ENCODE results near the gene CD8B.
"Not testable (repeated sequence)": the region's sequence is repeated elsewhere in the genome, so short reads cannot be mapped to it uniquely, and the experiment has no call there.

CD8B gene

DNA sequence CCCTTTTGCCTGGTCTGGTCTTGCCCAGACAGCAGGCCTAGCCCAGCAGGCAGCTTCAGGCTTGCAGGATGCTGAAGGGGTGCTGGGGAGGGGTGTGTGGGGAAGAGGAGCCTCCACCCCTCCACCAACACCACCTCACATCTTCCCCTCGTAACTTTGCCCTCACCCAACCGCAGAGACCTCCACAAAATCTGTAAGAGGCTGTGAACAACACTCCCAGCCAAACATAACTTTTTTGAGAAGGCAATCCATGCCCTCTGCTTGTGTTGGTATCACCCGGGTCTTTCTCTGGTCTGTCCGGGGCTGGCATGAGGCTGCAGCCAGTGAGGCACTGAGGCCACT lies 26.2 kb downstream of the CD8B start:
- DNase-seq: not testable (repeated sequence)

DNA sequence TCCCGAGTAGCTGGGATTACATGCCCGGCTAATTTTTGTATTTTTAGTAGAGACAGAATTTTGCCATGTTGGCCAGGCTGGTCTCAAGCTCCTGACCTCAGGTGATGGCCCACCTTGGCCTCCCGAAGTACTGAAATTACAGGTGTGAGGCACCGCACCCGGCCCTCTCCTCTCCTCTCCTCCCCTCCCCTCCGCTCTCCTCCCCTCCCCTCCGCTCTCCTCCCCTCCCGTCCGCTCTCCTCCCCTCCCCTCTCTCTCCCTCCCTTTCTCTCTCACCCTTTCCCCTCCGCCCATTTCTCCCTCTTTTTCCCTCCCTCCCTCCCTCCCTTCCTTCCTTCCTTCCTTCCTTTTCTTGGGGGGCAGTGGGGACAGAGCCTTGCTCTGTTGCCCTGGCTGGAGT lies 28.4 kb downstream of the CD8B start:
- DNase-seq: no peak

DNA sequence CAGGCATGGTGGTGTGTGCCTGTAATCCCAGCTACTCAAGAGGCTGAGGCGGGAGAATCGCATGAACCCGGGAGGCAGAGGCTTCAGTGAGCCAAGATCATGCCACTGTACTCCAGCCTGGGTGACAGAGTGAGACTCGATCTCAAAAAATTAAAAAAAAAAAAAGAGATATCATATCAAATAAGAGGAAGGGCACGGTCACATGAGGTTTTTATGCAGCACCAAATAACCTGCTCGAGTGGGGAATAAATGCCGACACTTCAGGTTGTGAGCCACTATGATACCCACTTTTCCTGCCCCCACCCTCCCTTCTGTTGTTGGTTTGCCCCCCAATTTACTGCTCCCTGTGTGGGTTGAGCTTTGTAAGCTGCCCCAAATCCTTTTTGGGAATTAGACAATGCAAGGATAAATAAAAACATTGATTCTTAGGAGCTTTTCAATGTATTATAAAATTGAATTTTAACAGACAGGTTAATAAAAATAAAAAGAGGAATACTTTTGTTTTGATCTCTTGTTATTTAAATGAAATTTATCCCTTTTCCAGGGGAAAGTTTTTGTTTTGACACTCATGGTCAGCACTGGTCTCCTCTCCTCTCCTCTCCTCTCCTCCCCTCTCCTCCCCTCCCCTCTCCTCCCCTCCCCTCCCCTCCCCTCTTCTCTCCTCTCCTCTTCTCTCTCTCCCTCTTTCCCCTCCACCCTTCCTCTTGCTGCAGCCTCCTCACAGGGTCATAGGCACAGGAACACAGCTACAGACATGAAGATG lies 29.2 kb downstream of the CD8B start:
- DNase-seq: no peak

DNA sequence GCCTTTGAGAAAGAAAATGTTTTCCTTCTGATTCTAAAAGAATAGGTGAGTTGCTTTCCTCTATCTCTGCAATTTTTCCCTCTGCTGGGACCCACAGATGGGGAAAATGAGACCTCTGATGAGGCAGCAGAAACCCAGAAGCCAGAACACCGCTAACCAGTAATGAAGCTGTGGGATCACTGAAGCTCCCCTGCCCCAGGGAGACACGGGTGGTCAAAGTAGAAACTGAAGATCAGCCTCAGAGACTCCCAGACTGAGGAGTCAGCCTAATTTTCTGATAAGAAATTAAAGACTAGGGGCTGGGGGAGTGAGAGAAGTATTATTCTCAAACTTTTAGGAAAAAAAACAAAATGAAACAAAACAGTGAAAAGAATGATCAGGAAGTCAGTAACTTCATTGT lies 30.1 kb downstream of the CD8B start:
- DNase-seq: no peak

DNA sequence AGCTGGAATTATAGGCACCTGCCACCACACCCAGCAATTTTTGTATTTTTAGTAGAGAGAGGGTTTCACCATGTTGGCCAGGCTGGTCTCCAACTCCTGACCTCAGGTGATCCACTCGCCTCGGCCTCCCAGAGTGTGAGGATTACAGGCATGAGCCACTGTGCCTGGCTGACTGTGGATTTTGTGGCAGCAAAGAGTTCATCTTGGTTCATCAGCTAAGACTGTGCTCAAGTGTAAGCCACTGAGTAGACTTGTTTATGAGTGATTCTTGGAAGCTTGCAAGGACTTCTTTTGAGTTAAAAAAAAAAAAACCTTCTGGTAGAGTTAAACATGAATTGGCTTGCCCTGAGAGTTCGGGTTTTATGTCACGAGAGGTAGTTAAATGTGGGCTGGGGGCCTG lies 34.7 kb downstream of the CD8B start:
- DNase-seq: no peak

DNA sequence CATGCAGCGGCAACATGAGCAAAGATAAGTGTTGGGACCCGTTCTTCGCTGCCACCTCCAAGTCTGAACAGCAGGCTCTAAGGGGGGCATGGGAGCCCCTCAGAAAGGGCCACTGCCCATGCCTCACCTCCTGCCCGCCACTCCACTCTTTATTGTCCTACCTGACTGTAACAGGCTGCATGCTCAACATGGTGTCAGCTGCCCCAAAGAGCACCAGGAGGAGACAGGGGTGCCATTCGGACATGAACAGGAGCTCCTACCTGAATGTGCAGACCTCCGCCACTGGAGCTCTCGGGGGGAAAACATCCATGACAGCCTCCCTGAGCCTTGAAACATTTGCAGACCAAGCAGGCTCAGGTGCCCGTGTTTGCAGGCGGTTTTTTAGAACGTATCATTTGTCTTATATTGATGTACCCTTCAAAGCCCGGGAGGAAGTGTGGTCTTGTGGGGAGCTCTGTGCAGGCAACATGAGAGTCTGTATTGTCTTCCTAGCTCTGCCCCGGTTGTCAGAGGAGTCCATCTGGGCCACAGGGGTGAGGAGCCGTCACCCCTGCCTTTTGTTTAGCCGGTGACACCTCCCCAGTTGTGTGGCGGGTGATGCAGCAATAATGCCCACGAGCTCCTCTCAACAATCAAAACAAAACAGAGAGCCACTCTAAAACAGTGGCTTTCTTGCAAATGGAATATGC lies 35.8 kb downstream of the CD8B start:
- DNase-seq: no peak

DNA sequence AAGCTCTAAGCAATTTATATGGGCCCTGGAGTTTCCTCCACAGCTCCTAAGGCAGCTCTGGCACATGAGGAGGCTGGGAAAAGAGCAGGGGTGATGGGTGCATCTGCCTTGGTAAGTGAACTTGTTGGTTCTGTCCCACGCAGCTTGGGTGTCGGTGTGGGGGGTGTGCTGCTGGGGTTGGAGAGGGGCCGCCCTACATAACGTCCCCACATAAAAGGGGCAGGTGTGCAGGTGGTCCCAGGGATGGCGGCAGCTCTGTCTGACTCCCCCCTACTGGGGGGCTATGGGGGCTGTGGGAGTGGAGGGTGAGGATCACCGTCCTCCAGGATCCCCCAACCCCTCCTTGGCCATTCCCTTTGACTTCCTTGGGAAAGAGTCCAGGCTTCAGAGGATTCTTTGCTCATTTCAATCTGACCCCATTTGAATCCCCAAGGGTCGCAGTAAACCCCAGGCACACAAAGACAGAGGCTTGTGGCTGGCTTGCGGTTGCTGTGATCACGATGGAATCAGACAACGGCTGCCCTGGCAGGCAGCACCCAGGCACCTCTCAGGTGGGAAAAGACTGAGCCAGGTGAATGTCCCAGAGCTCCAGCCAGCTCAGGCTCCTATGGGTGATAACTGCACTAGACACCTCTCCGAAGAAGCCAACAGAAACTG lies 36.5 kb downstream of the CD8B start:
- DNase-seq: no peak

DNA sequence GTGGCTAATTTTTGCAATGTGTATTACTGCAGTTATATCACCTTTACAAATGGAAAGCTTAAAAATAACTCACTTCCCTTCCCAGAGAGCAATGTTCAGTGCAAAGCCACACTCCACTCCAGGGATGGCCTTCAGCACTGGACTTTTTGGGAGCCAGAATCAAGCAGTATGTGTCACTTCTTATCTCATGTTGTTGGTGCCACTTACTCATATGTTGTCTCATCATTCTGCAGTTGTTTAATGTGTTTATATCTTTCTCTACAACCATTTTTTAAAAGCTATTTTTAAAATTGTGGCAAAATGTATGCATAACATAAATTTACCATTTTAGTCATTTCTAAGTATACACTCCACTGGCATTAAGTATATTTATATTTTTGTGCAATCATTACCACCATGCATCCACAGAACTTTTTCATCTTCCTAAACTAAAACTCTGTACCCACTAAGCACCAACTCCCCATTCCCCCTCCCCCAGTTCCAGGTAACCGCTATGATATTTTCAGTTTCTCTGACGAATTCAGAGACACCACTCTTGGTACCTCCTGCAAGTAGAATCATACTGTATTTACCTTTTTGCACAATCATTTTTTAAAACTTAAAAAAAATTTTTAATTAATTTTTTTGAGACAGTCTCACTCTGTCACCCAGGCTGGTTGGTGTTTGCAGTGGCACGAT lies 38.9 kb downstream of the CD8B start:
- no peak for DNase-seq

DNA sequence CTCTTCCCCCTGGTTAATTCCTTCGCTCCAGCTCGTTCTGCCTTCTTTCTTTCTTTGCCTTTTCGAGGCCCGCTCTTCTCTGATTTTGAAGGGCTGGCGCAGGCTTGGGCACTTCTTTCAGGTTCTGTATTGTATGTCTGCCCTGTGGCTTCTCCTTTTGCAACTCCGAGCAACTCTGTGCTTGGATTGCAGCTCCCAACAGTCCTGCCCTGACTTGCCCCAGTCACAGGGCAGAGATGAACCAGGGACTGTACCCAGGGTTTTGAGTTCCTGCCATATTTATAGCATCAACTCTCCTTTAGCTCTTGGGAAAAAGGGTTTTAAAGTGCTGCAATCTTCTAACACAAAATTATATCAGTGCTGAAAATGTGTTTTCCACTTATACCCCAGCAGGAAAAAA lies 39.8 kb downstream of the CD8B start:
- no peak for DNase-seq

DNA sequence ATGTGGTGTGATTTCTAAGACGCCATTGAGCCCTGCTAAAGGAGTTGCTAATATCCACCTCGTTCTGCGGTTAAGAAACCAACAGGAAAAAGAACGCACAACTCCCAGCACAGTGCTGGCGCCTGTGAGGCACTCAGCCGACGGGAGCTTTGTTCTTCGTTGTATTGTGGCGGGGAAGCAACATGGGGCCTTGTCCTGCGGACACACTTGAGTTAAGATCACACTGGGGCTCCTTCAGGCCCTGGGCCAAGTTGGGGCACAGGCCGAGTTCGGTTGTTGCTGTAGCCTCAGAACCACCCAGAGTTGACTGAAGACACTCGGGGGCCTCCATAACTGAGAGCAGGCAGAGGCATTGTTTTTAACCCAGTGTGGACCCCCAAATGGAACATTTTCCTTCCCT lies 40.4 kb downstream of the CD8B start:
- DNase-seq: no peak

DNA sequence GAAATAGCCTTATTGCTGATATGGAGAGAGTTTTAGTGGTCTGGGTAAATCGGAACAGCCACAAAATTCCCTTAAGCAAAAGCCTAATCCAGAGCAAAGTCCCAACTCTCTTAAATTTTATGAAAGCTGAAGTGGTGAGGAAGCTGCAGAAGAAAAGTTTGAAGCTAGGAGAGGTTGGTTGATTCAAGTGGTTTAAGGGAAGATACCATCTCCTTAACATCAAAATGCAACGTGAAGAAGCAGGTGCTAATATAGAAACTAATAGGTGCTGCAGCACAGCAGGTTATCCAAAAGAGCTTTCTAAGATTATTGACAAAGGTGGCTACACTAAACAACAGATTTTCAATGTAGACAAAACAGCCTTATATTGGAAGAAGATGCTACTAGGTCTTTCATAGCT lies 42.7 kb downstream of the CD8B start:
- DNase-seq: no peak

DNA sequence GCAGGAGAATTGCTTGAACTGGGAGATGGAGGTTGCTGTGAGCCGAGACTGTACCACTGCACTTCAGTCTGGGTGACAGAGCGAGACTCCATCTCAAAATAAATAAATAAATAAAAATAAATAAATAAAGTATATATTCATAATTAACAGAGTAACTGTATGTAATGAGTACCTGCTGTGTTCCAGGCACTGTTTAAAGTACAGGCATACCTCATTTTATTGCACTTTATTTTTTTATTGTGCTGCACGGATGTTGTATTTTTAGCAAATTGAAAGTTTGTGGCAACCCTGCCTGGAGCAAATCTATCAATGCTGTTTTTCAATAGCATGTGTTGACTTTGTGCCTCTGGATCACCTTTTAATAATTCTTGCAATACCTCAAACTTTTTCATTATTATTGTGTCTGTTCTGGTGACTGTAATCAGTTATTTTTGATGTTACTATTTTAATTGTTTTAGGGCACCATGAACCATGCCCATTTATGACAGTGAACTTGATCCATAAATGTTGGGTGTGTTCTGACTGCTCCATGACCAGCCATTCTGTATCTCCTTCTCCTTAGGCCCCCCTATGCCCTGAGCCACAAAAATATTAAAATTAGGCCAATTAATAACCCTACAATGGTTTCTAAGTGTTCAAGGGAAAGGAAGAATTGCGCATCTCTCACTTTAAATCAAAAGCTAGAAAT lies 43.4 kb downstream of the CD8B start:
- no peak for DNase-seq

DNA sequence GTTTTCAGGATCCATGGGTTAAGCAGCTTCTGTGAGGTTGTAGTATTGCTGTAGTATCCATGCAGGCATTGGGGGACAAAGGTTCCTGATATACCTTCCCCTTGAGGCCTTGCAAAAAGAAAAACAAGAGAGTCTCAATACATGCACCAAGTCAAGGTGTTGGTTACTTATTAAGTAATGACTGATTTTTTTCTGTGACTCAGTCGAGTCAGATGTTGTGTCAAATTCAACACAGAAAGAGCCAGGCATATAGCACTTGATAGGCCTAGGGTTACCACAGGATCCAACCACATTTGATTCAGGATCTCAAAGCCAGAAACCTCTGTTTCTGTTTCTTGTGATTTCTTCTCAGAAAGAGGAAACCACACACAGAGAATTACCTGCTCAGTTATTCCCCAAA lies 46.1 kb downstream of the CD8B start:
- DNase-seq: no peak

DNA sequence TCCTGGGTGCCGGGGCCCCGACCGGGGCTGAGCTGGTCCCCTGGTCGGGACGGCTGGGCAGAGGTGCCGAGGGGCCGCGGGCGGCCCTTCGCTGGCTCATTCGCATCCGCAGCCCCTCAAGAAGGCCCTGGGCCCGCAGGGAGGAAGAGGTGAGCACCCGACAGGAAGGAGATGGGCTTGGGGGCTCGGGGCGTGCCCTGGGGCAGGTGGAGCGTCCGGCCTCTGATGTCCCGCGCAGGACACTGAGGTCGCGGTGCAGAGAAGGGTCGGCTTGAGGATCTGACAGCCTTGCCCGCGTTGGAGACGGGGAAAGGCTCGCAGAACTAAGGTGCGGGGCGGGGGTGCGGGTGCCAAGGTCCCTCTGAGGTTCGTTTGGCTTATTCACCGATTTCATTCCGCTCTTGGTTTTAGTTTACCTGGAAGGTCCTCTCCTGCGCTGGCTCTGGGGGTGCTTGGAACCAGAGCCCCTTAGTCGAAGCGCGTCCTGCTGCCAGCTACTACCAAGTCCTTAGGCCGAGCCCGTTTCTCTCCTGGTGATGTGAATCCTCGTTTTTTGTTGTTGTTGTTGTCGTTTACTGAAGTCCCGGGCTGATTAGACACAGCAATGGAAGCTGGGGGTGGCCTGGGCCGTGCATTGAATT lies 52.1 kb downstream of the CD8B start:
- DNase-seq: no peak

DNA sequence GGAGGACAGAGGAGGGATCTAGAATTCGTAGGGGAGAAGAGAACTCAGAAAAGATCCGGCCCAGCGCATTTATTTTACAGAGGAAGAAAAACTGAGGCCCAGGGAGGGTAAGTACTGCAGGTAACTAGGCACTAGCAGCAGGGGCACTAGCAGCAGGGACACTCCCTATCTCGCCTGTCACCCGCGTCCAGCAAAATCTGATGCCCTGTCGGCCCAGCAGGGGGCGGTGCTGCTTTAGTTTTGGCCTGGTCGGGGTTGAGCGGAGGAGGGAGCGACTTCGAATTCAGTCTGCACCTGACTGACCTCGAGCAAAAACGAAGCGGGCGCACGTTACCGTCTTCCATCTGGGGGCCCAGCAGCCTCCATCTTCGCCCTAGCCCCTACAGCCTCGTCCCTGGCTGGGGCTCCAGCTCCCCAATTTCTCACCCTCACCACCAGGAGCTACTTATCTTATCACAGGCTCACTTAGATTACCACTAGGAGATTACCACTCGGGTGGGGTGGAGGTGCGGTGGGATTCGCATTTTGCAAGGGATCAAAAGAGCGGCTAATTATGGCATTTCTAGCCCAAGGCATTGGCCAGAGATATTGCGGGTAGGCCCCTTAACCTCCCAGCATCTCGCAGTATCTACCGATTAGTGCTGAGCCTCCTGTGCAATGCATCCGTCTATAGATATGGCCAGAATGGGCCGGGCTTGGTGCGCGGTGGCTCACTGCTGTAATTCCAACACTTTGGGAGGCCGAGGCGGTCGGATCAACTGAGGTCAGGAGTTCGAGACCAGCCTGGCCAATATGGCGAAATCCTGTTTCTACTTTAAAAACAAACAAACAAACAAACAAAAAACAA lies 53.1 kb downstream of the CD8B start:
- peak; percentile 33 for DNase-seq

DNA sequence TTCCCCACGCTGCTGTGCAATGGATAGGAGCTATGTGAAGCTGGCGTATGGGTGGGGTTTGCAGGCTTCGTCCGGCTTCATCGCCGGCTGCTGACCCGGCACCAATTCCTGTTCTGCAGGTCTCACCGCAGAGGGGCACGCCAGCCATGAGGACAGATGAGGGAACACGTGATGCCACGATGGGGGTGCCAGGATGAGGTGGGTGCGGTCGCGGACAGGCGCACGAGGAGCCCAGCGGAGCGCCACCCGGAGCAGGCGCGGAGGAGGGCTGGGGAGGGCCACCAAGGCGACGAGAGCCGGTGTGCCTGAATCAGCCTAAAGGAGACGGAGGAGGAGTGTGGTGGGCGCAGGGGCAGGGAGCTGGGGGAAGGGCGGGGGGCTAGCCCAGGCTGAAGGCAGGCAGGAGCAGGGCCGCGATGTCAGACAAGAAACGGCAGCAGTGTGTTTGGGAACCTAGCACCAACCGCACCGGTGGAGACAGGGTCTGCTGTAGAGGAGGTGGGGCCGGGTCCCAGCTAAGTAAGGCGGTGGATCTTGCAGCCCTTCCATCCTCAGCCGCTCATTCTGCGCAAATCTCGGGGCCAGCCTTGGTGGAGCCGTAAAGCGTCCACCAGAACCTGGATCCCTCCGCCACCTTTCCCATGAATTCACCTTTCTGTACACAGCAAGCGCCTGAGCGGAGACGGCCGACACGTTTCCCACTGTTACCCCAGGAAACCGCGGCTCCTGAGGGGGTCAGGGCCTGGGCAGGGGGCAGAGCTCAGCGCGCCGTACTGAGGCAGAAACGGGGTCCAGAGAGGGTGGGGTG lies 54.0 kb downstream of the CD8B start:
- DNase-seq: no peak

DNA sequence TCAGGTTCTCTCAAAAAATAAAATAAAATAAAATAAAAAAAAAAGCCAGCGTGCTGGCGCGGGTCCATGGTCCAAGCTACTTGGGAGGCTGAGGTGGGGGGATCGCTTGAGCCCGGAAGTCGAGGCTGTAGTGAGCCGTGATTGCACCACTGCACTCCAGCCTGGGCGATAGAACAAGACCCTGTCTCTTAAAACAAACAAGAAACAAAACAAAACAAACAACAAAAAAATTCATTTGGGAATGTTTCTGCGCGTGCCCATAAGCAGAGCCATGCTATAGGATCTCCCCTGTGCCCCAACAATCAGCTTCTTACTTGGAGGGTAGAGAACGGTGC lies 54.6 kb downstream of the CD8B start:
- no peak for DNase-seq

DNA sequence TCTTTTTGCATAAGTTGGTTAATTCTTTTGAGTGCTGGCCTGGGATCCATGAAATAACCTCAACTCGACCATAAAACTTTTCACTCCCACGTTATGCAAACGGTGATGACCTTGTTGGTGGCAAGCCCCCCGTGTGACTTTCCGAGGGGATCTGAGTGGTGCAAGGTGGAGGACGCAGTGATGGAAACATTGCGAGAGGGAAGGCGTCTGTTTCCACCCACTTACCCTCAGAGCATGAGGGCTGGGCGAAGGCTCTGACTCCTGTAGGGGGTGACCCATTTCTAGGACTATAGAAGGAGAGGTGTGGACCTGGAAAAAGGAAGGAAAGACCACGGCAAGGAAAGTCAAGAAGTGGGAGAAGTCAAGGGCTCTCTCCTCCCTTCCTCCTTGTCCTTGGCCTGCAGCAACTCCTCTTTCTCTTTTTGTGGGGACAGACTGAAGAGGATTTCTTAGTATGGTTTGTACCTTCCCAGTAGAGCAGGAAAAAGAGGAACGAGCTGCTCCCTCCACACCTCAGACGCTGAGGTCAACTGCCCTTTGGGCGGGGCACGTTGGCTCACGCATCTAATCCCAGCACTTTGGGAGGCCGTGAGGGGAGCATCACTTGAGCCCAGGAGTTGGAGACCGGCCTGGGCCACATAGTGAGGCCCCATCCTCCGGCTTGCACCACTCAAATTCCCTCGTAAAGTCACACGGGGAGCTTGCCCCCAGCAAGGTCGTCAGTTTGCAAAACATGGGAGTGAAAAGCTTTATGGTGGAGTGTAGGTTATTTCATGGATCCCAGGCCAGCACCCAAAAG lies 55.4 kb downstream of the CD8B start:
- no peak for DNase-seq

DNA sequence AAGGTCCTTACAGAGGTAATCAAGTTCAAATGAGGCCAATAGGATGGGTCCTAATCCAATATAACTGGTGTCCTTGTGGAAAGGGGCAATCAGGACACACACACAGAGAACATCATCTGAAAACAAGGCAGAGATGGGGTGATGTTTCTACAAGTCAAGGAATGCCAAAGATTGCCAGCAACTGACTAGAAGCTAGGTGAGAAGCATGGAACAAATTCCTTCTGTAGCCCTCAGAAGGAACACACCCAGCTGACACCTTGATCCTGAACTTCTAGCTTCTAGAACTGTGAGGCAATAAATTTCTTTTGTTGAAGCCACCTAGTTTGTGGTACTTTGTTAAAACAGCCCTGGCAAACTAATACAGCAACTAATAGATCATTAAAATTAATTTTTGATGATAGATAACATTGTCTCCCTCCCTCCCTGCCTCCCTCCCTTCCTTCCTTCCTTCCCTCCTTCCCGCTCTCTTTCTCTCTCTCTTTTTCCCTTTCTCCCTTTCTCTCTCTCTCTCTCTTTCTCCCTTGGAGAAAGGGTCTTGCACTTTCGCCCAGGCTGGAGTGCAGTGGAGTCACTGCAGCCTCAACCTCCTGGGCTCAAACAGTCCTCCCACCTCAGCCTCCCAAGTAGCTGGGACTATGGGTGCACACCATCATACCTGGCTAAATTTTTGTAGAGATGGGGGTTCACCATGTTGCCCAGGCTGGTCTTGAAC lies 60.7 kb downstream of the CD8B start:
- no peak for DNase-seq

All from GOT3 (cell line).